Measurements from ENCODE around the gene CACHD1. TPM values are rescaled to one million over a fixed set of nuclear protein-coding genes. Genes with fewer than 3 reads are reported as not detected.
A peak's percentile ranks its signal among the peaks of the same experiment; 100 is the strongest.

The CACHD1 gene
- total and polyA plus RNA-seq, 11 donors, result 0.89 to 10.0 (median 2.4) TPM

DNA sequence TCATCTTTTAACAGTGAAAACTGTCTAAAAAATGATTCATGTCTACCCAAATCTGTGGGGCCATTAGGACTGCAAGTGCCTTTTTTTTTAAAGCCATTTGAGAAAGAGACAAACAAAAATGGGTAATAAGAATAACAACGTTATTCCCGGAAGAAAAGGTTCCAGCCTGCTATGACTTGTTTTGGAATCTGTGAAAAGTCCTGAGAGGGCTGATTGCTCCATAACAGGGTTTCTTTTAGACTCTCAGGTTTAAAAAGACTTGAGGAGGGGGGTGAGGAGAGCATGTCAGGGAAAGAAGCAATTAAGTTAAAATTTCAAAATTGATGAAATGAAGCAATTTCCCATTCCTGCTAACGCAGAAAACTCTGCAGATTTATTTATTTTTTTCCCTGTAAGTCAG, 56.4 kb downstream of the CACHD1 start:
- no peak for TF ChIP-seq POLR2A (IDR thresholded peaks at IDR 0.05)
- TF ChIP-seq, protein P1, sequence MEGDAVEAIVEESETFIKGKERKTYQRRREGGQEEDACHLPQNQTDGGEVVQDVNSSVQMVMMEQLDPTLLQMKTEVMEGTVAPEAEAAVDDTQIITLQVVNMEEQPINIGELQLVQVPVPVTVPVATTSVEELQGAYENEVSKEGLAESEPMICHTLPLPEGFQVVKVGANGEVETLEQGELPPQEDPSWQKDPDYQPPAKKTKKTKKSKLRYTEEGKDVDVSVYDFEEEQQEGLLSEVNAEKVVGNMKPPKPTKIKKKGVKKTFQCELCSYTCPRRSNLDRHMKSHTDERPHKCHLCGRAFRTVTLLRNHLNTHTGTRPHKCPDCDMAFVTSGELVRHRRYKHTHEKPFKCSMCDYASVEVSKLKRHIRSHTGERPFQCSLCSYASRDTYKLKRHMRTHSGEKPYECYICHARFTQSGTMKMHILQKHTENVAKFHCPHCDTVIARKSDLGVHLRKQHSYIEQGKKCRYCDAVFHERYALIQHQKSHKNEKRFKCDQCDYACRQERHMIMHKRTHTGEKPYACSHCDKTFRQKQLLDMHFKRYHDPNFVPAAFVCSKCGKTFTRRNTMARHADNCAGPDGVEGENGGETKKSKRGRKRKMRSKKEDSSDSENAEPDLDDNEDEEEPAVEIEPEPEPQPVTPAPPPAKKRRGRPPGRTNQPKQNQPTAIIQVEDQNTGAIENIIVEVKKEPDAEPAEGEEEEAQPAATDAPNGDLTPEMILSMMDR (IDR thresholded peaks at IDR 0.05), result no peak
- no peaks in the 10 kb centered on the region for H3K36me3 ChIP-seq
- DNase-seq (no peak), ATAC-seq (no peak)
- H3K27ac ChIP-seq, result no peak overlapping the region
- H3K9me3 ChIP-seq, result no peaks in the 10 kb centered on the region
- intact Hi-C loops (cut with DNase I), result no loop called here
- no peaks in the 10 kb centered on the region for H3K27me3 ChIP-seq
- WGBS, 4 donors, result 73 to 80% (median 76%) methylated on average over 3 of the region's 3 CpGs
- H3K4me1 ChIP-seq, result peaks cover 0 to 18% (median 0%) of the 10 kb centered on the region in 12 donors
- no peak overlapping the region for H3K4me3 ChIP-seq

DNA sequence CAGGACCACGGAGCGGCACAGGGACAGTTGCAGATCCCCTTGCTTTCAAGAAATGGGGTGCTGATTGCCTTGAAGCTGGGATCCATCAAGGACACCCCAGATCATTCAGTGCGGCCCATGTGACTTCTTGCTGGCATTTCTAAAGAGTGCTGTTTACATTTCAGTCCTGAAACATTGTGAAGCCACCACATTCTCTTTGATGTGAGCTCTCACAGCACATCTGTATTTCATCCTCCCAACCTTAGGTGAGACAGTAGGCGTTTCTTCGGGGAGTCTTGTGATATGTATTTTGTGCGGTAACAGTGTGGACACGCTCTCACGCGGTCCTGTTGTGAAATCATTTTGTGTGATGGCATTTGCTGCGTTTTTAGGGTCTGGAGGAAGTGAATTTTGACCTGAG, 57.2 kb downstream of the CACHD1 start:
- H3K4me3 ChIP-seq, result no peak overlapping the region
- peak overlapping the region in 1 of 12 donors; percentile 27 for H3K27ac ChIP-seq
- no peaks in the 10 kb centered on the region for H3K36me3 ChIP-seq
- no peak for DNase-seq
- intact Hi-C loops (cut with DNase I), result no loop called here
- WGBS, 4 donors, result 85 to 91% (median 89%) methylated on average over 10 of the region's 10 CpGs
- no peak for ATAC-seq
- TF ChIP-seq, protein P1 (IDR thresholded peaks at IDR 0.05), result no peak
- no peak for TF ChIP-seq POLR2A (IDR thresholded peaks at IDR 0.05)
- H3K4me1 ChIP-seq, result peaks cover 0 to 18% (median 0%) of the 10 kb centered on the region in 12 donors
- H3K9me3 ChIP-seq, result no peaks in the 10 kb centered on the region
- H3K27me3 ChIP-seq, result no peaks in the 10 kb centered on the region

DNA sequence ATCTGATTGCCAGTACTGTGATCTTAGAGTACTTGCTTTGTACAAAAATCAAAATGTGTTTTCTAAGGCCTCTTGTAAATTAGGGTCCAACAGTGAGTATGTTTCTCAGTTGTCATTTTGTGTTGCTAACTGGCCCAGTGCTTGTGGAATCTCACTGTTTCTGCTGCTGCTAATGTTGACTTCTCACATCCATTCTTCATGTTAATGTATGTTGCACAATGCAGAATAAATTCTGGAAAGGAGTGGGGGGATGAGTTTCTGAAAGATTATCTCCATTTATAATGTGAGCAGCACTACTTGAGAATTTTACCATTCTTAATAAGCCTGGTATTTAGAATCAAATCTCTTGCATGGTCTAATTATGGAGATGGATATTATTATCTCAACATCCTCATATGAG, 57.9 kb downstream of the CACHD1 start:
- Histone ChIP-seq H3K9me3 (no peaks in the 10 kb centered on the region), H3K27me3 (no peaks in the 10 kb centered on the region), H3K4me1 (peaks cover 0 to 18% (median 0%) of the 10 kb centered on the region in 12 donors), H3K36me3 (no peaks in the 10 kb centered on the region), H3K4me3 (no peak overlapping the region), H3K27ac (no peak overlapping the region)
- ATAC-seq (no peak), DNase-seq (no peak)
- TF ChIP-seq, protein P1 (IDR thresholded peaks at IDR 0.05), result no peak
- TF ChIP-seq POLR2A (IDR thresholded peaks at IDR 0.05), result no peak
- intact Hi-C loops (cut with DNase I), result no loop called here

DNA sequence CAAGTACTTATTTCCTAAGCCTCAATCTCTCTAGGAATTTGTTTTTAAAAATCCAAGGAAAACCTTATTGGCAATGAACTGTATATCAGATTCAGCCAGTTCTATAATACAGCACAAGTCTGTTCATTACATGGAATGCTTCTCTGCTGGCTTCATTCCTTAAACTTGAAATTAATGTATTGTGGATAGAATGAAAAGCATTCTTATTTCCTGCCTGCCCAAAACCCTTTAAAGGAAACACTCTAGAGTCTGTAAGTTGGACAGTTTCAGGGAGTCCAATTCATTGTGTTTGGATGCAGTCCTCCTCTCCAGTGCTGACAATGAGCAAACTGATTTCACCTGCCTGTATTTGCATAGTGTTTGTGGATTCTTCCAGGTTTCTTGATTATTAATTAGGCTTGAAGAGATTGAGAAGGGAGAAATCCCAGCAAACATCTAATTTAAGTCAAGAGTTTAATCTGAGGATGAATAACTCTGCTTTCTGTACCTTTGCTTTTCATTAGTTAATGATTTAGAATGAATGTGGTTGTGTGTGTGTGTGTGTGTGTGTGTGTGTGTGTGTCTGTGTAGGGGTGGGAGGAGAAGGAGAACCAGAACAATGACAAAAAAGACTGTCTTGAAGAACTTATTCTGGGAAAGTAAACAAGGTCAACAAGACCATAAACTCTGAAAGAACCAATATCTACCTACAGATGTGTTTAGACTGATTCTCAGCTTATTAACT, 61.2 kb downstream of the CACHD1 start:
- no peak for ATAC-seq
- intact Hi-C loops (cut with DNase I), result no loop called here
- TF ChIP-seq POLR2A (IDR thresholded peaks at IDR 0.05), result no peak
- TF ChIP-seq, protein P1 (IDR thresholded peaks at IDR 0.05), result no peak

More for the DNA sequence above, 61.2 kb downstream of the CACHD1 start:
- H3K9me3 ChIP-seq, result peaks cover 0 to 3% (median 0%) of the 10 kb centered on the region in 12 donors
- no peak overlapping the region for H3K27ac ChIP-seq
- H3K4me1 ChIP-seq, result peaks cover 0 to 17% (median 0%) of the 10 kb centered on the region in 12 donors
- DNase-seq, result no peak
- no peaks in the 10 kb centered on the region for H3K36me3 ChIP-seq
- H3K4me3 ChIP-seq, result no peak overlapping the region
- H3K27me3 ChIP-seq, result no peaks in the 10 kb centered on the region
